Lower leg skin (tissue), 3 donors: ENCODE results near the gene ANXA11.

Experiments
- CTCF ChIP-seq, 3 donors: fragments of 450-650 bp; IDR thresholded peaks; one replicate each; pipeline ENCODE4 v1.5.1; 2016; ENCODE audit warnings: antibody characterized with exemption in 3 of 3, mild to moderate bottlenecking in 3 of 3, moderate library complexity in 2 of 3
- POLR2A ChIP-seq, 2 donors: fragments of 450-650 bp; IDR thresholded peaks; one replicate each; pipeline ENCODE4 v1.6.1; 2016 to 2017; ENCODE audit warnings: antibody characterized with exemption in 2 of 2, mild to moderate bottlenecking in 1 of 2, moderate library complexity in 1 of 2

DNA sequence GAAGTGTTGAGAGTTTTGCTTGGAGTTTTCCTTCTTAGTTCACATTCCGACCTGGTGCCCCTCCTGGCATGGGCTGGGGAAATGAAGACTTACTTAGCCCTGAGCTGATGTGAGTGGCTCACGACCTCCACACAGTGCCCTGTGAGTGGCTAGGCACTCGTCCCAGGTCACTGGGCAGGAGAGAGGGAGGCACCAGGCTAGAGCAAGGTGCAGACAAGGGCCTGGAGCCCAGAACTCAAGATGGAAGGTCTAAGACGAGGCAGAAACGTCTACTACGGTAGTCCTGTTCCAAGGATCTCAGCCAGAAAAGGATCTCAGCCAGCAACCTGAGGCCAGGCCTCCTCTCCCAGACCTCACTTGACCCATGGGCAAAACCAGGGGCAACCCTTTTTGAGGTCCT lies 22.4 kb downstream of the ANXA11 start:
- TF ChIP-seq CTCF (IDR thresholded peaks at IDR 0.05) (no peak), POLR2A (IDR thresholded peaks at IDR 0.05) (no peak)
